Measurements from ENCODE around the gene RABEPK. TPM values are rescaled to one million over a fixed set of nuclear protein-coding genes. Genes with fewer than 3 reads are reported as not detected.
A peak's percentile ranks its signal among the peaks of the same experiment; 100 is the strongest.
"Not testable (repeated sequence)": the region's sequence is repeated elsewhere in the genome, so short reads cannot be mapped to it uniquely, and the experiment has no call there.

The RABEPK gene
- total RNA-seq, 1 experiment from 2014 or later: 22.6 TPM

DNA sequence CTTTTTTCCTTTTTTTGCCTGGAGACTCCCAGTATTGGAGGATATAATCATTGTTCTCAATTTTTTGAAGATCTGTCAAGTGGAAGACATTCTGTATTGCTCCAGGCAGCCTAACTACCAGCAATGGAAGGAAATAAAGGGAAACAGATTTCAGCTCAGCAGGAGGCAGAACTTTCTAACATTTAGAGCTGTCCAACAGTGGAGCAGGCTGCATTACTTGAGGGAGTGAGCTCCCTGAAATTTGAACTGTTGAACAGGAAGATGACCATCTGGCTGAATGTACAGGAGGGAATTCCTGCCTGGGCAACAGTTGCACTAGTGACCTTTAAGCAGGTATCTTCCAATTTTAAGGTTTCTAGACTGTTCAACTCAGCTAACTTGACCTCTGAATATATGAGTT is 60.2 kb downstream of the RABEPK start:
- Histone ChIP-seq H3K4me1 (ENCODE audit: low read length) (peaks cover 29% of the 10 kb centered on the region), H3K27ac (ENCODE audit: low read length) (no peak overlapping the region), H3K9me2 (replicated peaks; ENCODE audit: insufficient read depth, low read length) (no peaks in the 10 kb centered on the region), H3K4me2 (ENCODE audit: low read depth, low read length, poor library complexity, severe bottlenecking) (peak overlapping the region; percentile 87), H3K36me3 (ENCODE audit: insufficient read depth, low read length) (0 out of 2 replicates have a peak, but pooled peaks cover 6% of the 10 kb centered on the region), H3K79me2 (ENCODE audit: low read length) (peaks cover 39% of the 10 kb centered on the region), H3K9ac (ENCODE audit: low read length) (no peak overlapping the region), H3K27me3 (ENCODE audit: low read length) (no peaks in the 10 kb centered on the region), H4K20me1 (ENCODE audit: insufficient read depth, low read depth, low read length) (peaks cover 12% of the 10 kb centered on the region; the same call in 1 of the 2 replicates), H2AFZ (ENCODE audit: low read length) (no peak overlapping the region), H3K9me3 (ENCODE audit: low read length) (no peaks in the 10 kb centered on the region), H3K4me3 (ENCODE audit: low read length) (peak overlapping the region; percentile 96; the same call in 1 of the 2 replicates)
- no peak for DNase-seq

DNA sequence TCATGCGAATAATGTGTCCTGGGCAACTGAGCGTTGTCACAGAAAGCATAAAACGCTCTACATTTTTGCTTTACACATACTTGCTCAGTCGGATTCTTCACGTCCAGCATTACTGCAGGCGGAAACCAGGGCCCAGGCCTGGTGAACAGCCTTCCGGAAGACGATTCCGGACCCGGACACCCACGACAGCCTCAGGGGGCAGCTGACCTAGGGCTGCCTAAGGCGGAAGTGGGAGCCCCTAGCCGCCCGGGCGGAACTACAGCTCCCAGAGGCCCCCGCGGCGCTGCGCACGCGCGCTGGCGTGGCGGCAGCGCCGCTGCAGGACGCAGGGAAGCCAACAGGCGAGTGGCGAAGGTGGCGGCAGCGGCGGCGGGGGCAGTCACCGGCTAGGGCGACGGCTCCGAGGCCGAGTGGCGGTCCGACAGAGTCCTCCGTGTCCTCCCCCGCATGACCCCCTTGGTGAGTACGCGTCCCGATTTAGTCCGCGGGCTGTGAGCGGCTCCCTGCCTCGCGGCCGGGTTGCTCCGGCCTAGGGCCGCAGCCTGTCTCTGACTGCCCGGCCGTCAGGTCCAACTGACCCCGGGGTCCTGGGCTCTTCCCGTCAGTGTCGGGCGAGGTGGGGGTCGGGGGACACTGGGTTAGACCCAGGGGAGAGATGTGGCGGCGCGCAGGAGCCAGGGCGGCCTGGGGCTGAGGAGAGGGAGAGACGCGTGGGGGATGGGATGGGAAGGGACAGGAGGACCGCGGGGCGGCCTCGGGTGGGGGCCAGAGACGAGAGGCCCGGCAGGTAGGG is 61.4 kb downstream of the RABEPK start, which contains the start of gene GAPVD1:
GAPVD1 (plus strand) TSS at position 326 of the 793 bp plus-strand sequence. CDS start 37,096 bp downstream, outside the sequence.
- peak within 1 kb of the TSS; percentile 77 for H2AFZ ChIP-seq (ENCODE audit: low read length)
- H3K4me2 ChIP-seq (ENCODE audit: low read depth, low read length, poor library complexity, severe bottlenecking): peak within 1 kb of the TSS; percentile 87
- no peaks in the 10 kb centered on the region for H3K9me3 ChIP-seq (ENCODE audit: low read length)
- DNase-seq: peak; percentile 97
- H3K27ac ChIP-seq (ENCODE audit: low read length): peak within 1 kb of the TSS; percentile 44; the same call in 1 of the 2 replicates
- H3K4me1 ChIP-seq (ENCODE audit: low read length): peaks cover 29% of the 10 kb centered on the region
- peaks cover 12% of the 10 kb centered on the region; the same call in 1 of the 2 replicates for H4K20me1 ChIP-seq (ENCODE audit: insufficient read depth, low read depth, low read length)
- H3K36me3 ChIP-seq (ENCODE audit: insufficient read depth, low read length): 0 out of 2 replicates have a peak, but pooled peaks cover 6% of the 10 kb centered on the region
- no peaks in the 10 kb centered on the region for H3K27me3 ChIP-seq (ENCODE audit: low read length)
- peaks cover 48% of the 10 kb centered on the region for H3K79me2 ChIP-seq (ENCODE audit: low read length)
- H3K9ac ChIP-seq (ENCODE audit: low read length): peak within 1 kb of the TSS; percentile 96
- no peaks in the 10 kb centered on the region for H3K9me2 ChIP-seq (replicated peaks; ENCODE audit: insufficient read depth, low read length)
- H3K4me3 ChIP-seq (ENCODE audit: low read length): peak within 1 kb of the TSS; percentile 96

DNA sequence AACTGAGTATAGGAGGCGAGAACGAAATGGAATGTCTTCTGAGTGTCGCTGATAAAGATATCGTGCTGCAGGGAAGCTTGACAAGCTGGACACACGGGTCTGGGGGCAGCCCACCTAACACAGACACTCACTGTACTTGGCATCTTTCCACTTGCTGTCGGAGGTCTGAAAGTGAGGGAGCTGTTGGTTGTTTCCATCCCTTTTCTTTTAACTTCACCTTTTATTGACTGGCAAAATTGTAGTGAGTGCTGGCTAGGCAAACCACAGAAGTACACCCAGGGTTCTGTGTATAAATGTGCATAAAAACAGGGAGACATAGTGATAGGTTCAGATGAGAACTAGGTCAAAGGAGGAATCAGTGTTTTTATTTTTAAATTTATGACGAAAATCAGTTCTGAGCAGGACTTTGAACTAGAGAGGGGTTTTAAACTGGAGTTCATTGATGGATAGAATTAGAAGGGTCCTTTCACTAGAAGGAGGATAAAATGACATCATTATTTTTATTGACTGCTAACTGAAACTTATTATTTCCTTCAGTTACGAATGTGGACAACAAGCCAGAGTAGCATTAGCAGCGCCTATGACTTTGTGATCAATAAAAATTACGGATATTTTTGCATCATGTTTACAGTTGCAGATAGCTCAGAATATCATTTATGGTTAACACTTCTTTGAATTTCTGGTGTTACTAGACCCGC is 62.1 kb downstream of the RABEPK start:
- Histone ChIP-seq H3K36me3 (ENCODE audit: insufficient read depth, low read length) (0 out of 2 replicates have a peak, but pooled peaks cover 6% of the 10 kb centered on the region), H3K4me1 (ENCODE audit: low read length) (peaks cover 29% of the 10 kb centered on the region), H3K79me2 (ENCODE audit: low read length) (peaks cover 55% of the 10 kb centered on the region), H3K9me2 (replicated peaks; ENCODE audit: insufficient read depth, low read length) (no peaks in the 10 kb centered on the region), H2AFZ (ENCODE audit: low read length) (peak overlapping the region; percentile 64; the same call in 1 of the 2 replicates), H3K9me3 (ENCODE audit: low read length) (no peaks in the 10 kb centered on the region), H3K4me2 (ENCODE audit: low read depth, low read length, poor library complexity, severe bottlenecking) (peak overlapping the region; percentile 87), H4K20me1 (ENCODE audit: insufficient read depth, low read depth, low read length) (peaks cover 12% of the 10 kb centered on the region; the same call in 1 of the 2 replicates), H3K27me3 (ENCODE audit: low read length) (no peaks in the 10 kb centered on the region), H3K27ac (ENCODE audit: low read length) (no peak overlapping the region), H3K9ac (ENCODE audit: low read length) (peak overlapping the region; percentile 96), H3K4me3 (ENCODE audit: low read length) (peak overlapping the region; percentile 96)
- DNase-seq: no peak

DNA sequence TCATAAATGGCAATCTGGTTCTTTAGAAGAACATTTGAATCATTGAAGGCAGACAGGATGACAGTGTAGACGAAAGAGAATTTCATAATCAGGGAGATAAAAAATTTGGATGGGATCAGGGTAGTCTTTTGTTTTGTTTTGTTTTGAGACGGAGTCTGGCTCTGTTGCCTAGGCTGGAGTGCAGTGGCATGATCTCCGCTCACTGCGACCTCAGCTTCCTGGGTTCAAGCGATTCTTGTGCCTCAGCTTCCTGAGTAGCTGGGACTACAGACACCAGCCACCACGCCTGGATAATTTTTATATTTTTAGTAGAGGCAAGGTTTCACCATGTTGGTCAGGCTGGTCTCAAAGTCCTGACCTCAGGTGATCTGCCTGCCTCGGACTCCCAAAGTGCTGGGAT is 63.7 kb downstream of the RABEPK start:
- peaks cover 12% of the 10 kb centered on the region; the same call in 1 of the 2 replicates for H4K20me1 ChIP-seq (ENCODE audit: insufficient read depth, low read depth, low read length)

DNA sequence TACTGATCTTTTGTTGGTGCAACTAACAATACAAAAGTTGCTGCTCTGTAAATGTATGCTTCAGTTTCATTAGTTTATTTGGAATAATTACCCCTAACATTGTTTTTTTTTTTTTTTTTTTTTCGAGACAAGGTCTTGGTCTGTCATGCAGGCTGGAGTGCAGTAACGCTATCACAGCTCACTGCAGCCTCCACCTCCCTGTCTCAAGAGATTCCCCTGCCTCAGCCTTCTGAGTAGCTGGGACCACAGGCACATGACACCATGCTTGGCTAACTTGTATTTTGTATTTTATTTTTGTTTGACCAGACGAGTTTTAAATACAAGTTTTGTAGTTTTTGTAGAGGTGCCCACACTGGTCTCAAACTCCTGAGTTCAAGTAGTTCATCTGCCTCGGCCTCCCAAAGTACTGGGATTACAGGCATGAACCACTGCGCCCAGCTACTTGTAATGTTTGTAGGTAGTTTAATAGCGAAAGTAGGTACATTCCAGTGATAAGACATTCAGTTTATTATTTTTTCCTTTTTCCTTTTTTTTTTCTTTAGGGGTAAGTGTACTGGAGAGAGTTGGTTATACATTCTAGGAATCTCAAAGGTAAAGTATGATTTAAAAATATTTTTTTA is 68.2 kb downstream of the RABEPK start:
- Histone ChIP-seq H2AFZ (ENCODE audit: low read length) (no peak overlapping the region), H3K9me3 (ENCODE audit: low read length) (no peaks in the 10 kb centered on the region), H3K4me1 (ENCODE audit: low read length) (peaks cover under 1% of the 10 kb centered on the region; the same call in 1 of the 2 replicates), H3K9me2 (replicated peaks; ENCODE audit: insufficient read depth, low read length) (no peaks in the 10 kb centered on the region; the same call in 1 of the 2 replicates), H3K4me2 (ENCODE audit: low read depth, low read length, poor library complexity, severe bottlenecking) (no peak overlapping the region), H3K27ac (ENCODE audit: low read length) (no peak overlapping the region), H4K20me1 (ENCODE audit: insufficient read depth, low read depth, low read length) (no peaks in the 10 kb centered on the region), H3K27me3 (ENCODE audit: low read length) (no peaks in the 10 kb centered on the region), H3K9ac (ENCODE audit: low read length) (no peak overlapping the region), H3K4me3 (ENCODE audit: low read length) (no peak overlapping the region), H3K36me3 (ENCODE audit: insufficient read depth, low read length) (peaks cover 14% of the 10 kb centered on the region), H3K79me2 (ENCODE audit: low read length) (peaks cover 95% of the 10 kb centered on the region)
- DNase-seq: no peak

More for the DNA sequence above, 63.7 kb downstream of the RABEPK start:
- not testable (repeated sequence) for H3K36me3 ChIP-seq (ENCODE audit: insufficient read depth, low read length); H3K27ac ChIP-seq (ENCODE audit: low read length); DNase-seq; H3K9me2 ChIP-seq (replicated peaks; ENCODE audit: insufficient read depth, low read length); H3K9ac ChIP-seq (ENCODE audit: low read length); H3K4me3 ChIP-seq (ENCODE audit: low read length); H3K9me3 ChIP-seq (ENCODE audit: low read length); H3K4me2 ChIP-seq (ENCODE audit: low read depth, low read length, poor library complexity, severe bottlenecking); H3K27me3 ChIP-seq (ENCODE audit: low read length); H2AFZ ChIP-seq (ENCODE audit: low read length)
- Histone ChIP-seq H3K79me2 (ENCODE audit: low read length) (peaks cover 71% of the 10 kb centered on the region), H3K4me1 (ENCODE audit: low read length) (peaks cover 26% of the 10 kb centered on the region)

DNA sequence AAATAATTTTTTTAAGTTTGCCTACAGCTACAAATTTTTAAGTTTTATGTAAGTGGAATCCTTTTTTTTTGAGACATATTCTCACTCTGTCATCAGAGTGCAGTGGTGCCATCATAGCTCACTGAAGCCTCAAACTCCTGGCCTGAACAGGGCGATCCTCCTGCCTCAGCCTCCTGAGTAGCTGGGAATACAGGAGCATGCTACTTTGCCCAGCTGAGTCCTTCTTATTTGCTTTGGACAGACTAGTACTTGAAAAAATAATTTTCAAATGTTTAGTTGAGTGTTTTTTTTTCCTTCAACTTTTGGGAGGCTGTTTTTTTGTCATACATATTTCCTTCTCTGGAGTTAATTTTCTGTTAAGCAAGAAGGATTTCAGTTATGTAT is 68.7 kb downstream of the RABEPK start:
- Histone ChIP-seq H3K79me2 (ENCODE audit: low read length) (peaks cover 94% of the 10 kb centered on the region), H4K20me1 (ENCODE audit: insufficient read depth, low read depth, low read length) (no peaks in the 10 kb centered on the region), H3K4me3 (ENCODE audit: low read length) (no peak overlapping the region), H3K9me3 (ENCODE audit: low read length) (no peaks in the 10 kb centered on the region), H3K36me3 (ENCODE audit: insufficient read depth, low read length) (peaks cover 14% of the 10 kb centered on the region), H3K9ac (ENCODE audit: low read length) (no peak overlapping the region), H3K9me2 (replicated peaks; ENCODE audit: insufficient read depth, low read length) (no peaks in the 10 kb centered on the region; the same call in 1 of the 2 replicates), H3K4me2 (ENCODE audit: low read depth, low read length, poor library complexity, severe bottlenecking) (no peak overlapping the region), H3K27me3 (ENCODE audit: low read length) (no peaks in the 10 kb centered on the region), H3K27ac (ENCODE audit: low read length) (no peak overlapping the region), H2AFZ (ENCODE audit: low read length) (no peak overlapping the region), H3K4me1 (ENCODE audit: low read length) (no peaks in the 10 kb centered on the region)
- DNase-seq: no peak

DNA sequence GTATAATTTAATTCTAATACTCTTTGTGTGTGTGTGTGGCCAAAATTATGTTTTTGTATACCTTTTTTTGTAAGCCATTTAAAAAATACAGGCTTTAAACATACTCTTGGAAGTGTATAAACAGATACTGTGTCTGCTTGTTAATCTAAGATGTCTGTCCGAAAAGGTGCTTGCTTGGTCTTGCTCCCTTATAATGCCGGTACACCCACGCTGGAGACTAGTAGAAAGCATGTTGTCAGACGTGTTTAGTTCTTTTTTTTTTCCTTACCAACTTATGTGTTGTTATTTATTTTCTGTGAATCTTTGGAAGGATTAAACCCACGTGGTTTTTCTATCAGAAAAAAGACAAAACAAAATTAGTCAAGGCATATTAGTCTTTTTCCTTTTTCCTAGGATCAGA is 70.7 kb downstream of the RABEPK start:
- Histone ChIP-seq H3K4me3 (ENCODE audit: low read length) (no peak overlapping the region), H3K79me2 (ENCODE audit: low read length) (peaks cover 93% of the 10 kb centered on the region), H4K20me1 (ENCODE audit: insufficient read depth, low read depth, low read length) (no peaks in the 10 kb centered on the region), H3K27me3 (ENCODE audit: low read length) (no peaks in the 10 kb centered on the region), H3K9me3 (ENCODE audit: low read length) (no peaks in the 10 kb centered on the region), H3K9me2 (replicated peaks; ENCODE audit: insufficient read depth, low read length) (no peaks in the 10 kb centered on the region; the same call in 1 of the 2 replicates), H3K9ac (ENCODE audit: low read length) (no peak overlapping the region), H3K27ac (ENCODE audit: low read length) (no peak overlapping the region), H2AFZ (ENCODE audit: low read length) (no peak overlapping the region), H3K36me3 (ENCODE audit: insufficient read depth, low read length) (peaks cover 8% of the 10 kb centered on the region), H3K4me2 (ENCODE audit: low read depth, low read length, poor library complexity, severe bottlenecking) (no peak overlapping the region), H3K4me1 (ENCODE audit: low read length) (no peaks in the 10 kb centered on the region)
- no peak for DNase-seq

Data from Karpas-422 (cell line).